B cell (primary cell): ENCODE measurements around the gene PILRB. TPM values are rescaled to one million over a fixed set of nuclear protein-coding genes. Genes with fewer than 3 reads are reported as not detected.

ENCODE experiments used
- ATAC-seq: fragments of 200-7000 bp; cut with Tn5 transposase; one replicate; pipeline ENCODE4 v1.10.0; 2021; ENCODE audit warnings: low read depth, mild to moderate bottlenecking, moderate number of reproducible peaks, moderate library complexity
- CTCF ChIA-PET: fragments of 350-600 bp; sonication (Branson Sonifier 250); formaldehyde crosslinking; loops from one replicate; lab custom pipeline; 2021; ENCODE audit warnings: antibody characterized with exemption, inconsistent platforms; lab: Charles Lee
- POLR2A ChIA-PET: fragments of 350-600 bp; sonication (Branson Sonifier 250); formaldehyde crosslinking; loops from one replicate; lab custom pipeline; 2021; ENCODE audit warnings: antibody characterized with exemption; lab: Charles Lee
- DNase-seq: peaks from one replicate; pipeline ENCODE4 v3.0.0; 2013
- H2AFZ ChIP-seq: 2 replicates; pipeline ENCODE4 v1.6.1; 2012; ENCODE audit warnings: mild to moderate bottlenecking, low read depth, low read length; ENCODE audit not compliant: insufficient read depth, poor library complexity, severe bottlenecking
- H3K27ac ChIP-seq, 2 donors: 1 replicate in 1 of 2; 2 replicates in 1 of 2; pipeline ENCODE4 v1.5.1; 2012 to 2013; ENCODE audit warnings: low read length in 2 of 2, mild to moderate bottlenecking in 2 of 2, moderate library complexity in 1 of 2
- H3K27me3 ChIP-seq, 4 experiments: fragments of 200-600 bp in 1 of 4; sonication (generic) in 1 of 4; replicated peaks in 1 of 4; 1 replicate in 2 of 4; 2 replicates in 2 of 4; pipeline versions ENCODE4 v1.6.1 to v1.7.0; 2013 to 2016; ENCODE audit warnings: low read length in 3 of 4, mild to moderate bottlenecking in 2 of 4, mixed read lengths in 1 of 4, moderate library complexity in 1 of 4; ENCODE audit not compliant: insufficient read depth in 4 of 4, control insufficient read depth in 3 of 4; ENCODE audit errors: control extremely low read depth in 1 of 4
- H3K36me3 ChIP-seq, 2 experiments: replicated peaks in 1 of 2; 1 replicate in 1 of 2; 2 replicates in 1 of 2; pipeline versions ENCODE4 v1.6.1 to v1.7.1; 2013; ENCODE audit warnings: low read length in 1 of 2; ENCODE audit not compliant: insufficient read depth in 2 of 2, control insufficient read depth in 1 of 2; ENCODE audit errors: control extremely low read depth in 1 of 2, extremely low read depth in 1 of 2
- H3K4me1 ChIP-seq, 2 donors: fragments of 200-600 bp in 1 of 2; sonication (generic) in 1 of 2; 1 replicate in 1 of 2; 2 replicates in 1 of 2; pipeline versions ENCODE4 v1.5.1 to v1.6.1; 2013 to 2017; ENCODE audit warnings: low read length in 2 of 2; ENCODE audit not compliant: control insufficient read depth in 2 of 2, insufficient read depth in 2 of 2
- H3K4me2 ChIP-seq: replicated peaks from 2 replicates; pipeline ENCODE3; 2012; ENCODE audit warnings: mild to moderate bottlenecking, low read depth, low read length; ENCODE audit not compliant: poor library complexity, severe bottlenecking
- H3K4me3 ChIP-seq, 5 experiments: fragments of 200-600 bp in 1 of 5; sonication (generic) in 1 of 5; 1 replicate in 3 of 5; 2 replicates in 2 of 5; pipeline versions ENCODE4 v1.5.1 to v1.7.0; 2011 to 2016; ENCODE audit warnings: low read length in 4 of 5, mild to moderate bottlenecking in 4 of 5, low read depth in 2 of 5, control low read depth in 1 of 5, moderate library complexity in 1 of 5; ENCODE audit not compliant: insufficient read depth in 1 of 5; ENCODE audit errors: control extremely low read depth in 1 of 5, extremely low read depth in 1 of 5
- H3K79me2 ChIP-seq: fragments of 200-600 bp; sonication (generic); one replicate; pipeline ENCODE4 v1.6.0; 2016; ENCODE audit warnings: low read length; ENCODE audit not compliant: control insufficient read depth, insufficient read depth
- H3K9ac ChIP-seq: fragments of 200-600 bp; sonication (generic); 2 replicates; pipeline ENCODE4 v1.6.1; 2017; ENCODE audit warnings: mild to moderate bottlenecking, low read length, moderate library complexity
- H3K9me3 ChIP-seq, 3 donors: one replicate each; pipeline versions ENCODE4 v1.6.1 to v1.7.1; 2013; ENCODE audit warnings: low read length in 2 of 3; ENCODE audit not compliant: control insufficient read depth in 2 of 3, insufficient read depth in 1 of 3; ENCODE audit errors: control extremely low read depth in 1 of 3
- H4K20me1 ChIP-seq: 2 replicates; pipeline ENCODE4 v1.6.0; 2012; ENCODE audit warnings: mild to moderate bottlenecking, low read length; ENCODE audit not compliant: insufficient read depth, control insufficient read depth, poor library complexity, severe bottlenecking
- H3K27ac Mint-ChIP-seq: one replicate; pipeline ENCODE4 v1.8.0; 2021; ENCODE audit warnings: mixed read lengths
- H3K27me3 Mint-ChIP-seq: one replicate; pipeline ENCODE4 v1.8.0; 2021; ENCODE audit warnings: mixed read lengths
- H3K4me1 Mint-ChIP-seq: one replicate; pipeline ENCODE4 v1.8.0; 2021; ENCODE audit warnings: mixed read lengths
- H3K4me3 Mint-ChIP-seq: one replicate; pipeline ENCODE4 v1.8.0; 2021; ENCODE audit warnings: mixed read lengths
- H3K9me3 Mint-ChIP-seq: one replicate; pipeline ENCODE4 v1.8.0; 2022; ENCODE audit warnings: mixed read lengths; ENCODE audit not compliant: insufficient read depth
- CTCF ChIP-seq: fragments of 200-600 bp; IDR thresholded peaks from one replicate; pipeline ENCODE4 v1.8.0; 2022; ENCODE audit warnings: antibody characterized with exemption, mild to moderate bottlenecking
- EZH2 ChIP-seq: IDR thresholded peaks from 2 replicates; pipeline ENCODE4 v1.6.1; 2012; ENCODE audit warnings: borderline replicate concordance, low read depth, mild to moderate bottlenecking, moderate library complexity, low read length; ENCODE audit not compliant: insufficient read depth, poor library complexity, severe bottlenecking
- WGBS: methylation state at CpG from one replicate; pipeline ENCODE4 v1.1.5; 2013; ENCODE audit warnings: missing lambda C conversion rate; ENCODE audit not compliant: insufficient coverage; 5-methylcytosine and 5-hydroxymethylcytosine counted together
- intact Hi-C: fragments of 100-400 bp; cut with micrococcal nuclease; formaldehyde crosslinking; loops from one replicate; pipeline ENCODE4 v1.10.0; 2022
- polyA plus RNA-seq: library from polyadenylated mRNA; depleted of rRNA; stranded (reverse); fragments of >200 nt; gene quantifications from 2 replicates; pipeline ENCODE4 v1.2.3, GENCODE V29; 2012
- total RNA-seq, 2 donors: library from RNA; stranded (reverse); fragments of 120-200 nt in 1 of 2; gene quantifications; 1 replicate in 1 of 2; 2 replicates in 1 of 2; pipeline versions ENCODE4 v1.2.3 to v1.2.4, GENCODE V29; 2013 to 2022

The PILRB gene
- total and polyA plus RNA-seq, 2 donors (not counting 1 experiment from before 2014, with no cell fraction given), result 162 to 391 TPM

GRCh38 chr7:100358857-100359212 lies 918 bp downstream of the PILRB start:
- Histone ChIP-seq H3K27me3 (no peaks in the 10 kb centered on the region), H2AFZ (no peak overlapping the region), H3K36me3 (peaks cover 1 to 69% of the 10 kb centered on the region in 2 experiments), H3K79me2 (peaks cover 6% of the 10 kb centered on the region), H3K9me3 (no peaks in the 10 kb centered on the region), H3K4me2 (peak overlapping the region; percentile 25), H3K9ac (no peak overlapping the region), H3K4me1 (peaks cover 10 to 18% of the 10 kb centered on the region in 2 donors), H3K27ac (peak overlapping the region; percentile 49 to 75), H4K20me1 (no peaks in the 10 kb centered on the region), H3K4me3 (no peak overlapping the region)
- no peaks in the 10 kb centered on the region for H3K27me3 Mint-ChIP-seq
- TF ChIP-seq EZH2, result no peak
- TF ChIP-seq CTCF, result no peak
- DNase-seq (no peak), ATAC-seq (no peak)
- POLR2A ChIA-PET, result interaction anchor here (0.6 to 2.0 kb wide), 6 partner anchors 9 to 299 kb away, joined by 3 to 9 read pairs (median 4); partner anchors contain the start of gene ZCWPW1
- CTCF ChIA-PET, result interaction anchor here (1.0 to 4.7 kb wide), 13 partner anchors 11 to 227 kb away, joined by 3 to 67 read pairs (median 6); partner anchors contain the start of genes PPP1R35 and ZCWPW1
- intact Hi-C loops, result loop anchor here (1.0 kb wide), 3 partner anchors 10 to 91 kb away; no protein-coding TSS in a partner anchor
- H3K4me1 Mint-ChIP-seq, result peaks cover 24% of the 10 kb centered on the region
- H3K27ac Mint-ChIP-seq, result peak overlapping the region; percentile 90
- WGBS, result 94% methylated on average over 7 of the region's 8 CpGs
- H3K4me3 Mint-ChIP-seq, result no peak overlapping the region
- no peaks in the 10 kb centered on the region for H3K9me3 Mint-ChIP-seq

- CTCF ChIA-PET, result interaction anchor here (1.6 to 4.7 kb wide), 5 partner anchors 9 to 90 kb away, joined by 3 to 67 read pairs (median 10); no protein-coding TSS in a partner anchor
- intact Hi-C loops, result no loop called here
- no peaks in the 10 kb centered on the region for H3K9me3 Mint-ChIP-seq
- no peaks in the 10 kb centered on the region for H3K9me3 ChIP-seq
- H3K27ac ChIP-seq, result no peak overlapping the region
- POLR2A ChIA-PET, result interaction anchor here (0.6 to 2.0 kb wide), 2 partner anchors 9 to 23 kb away, joined by 4 to 8 read pairs; no protein-coding TSS in a partner anchor
- peak overlapping the region; percentile 78 for H3K27ac Mint-ChIP-seq
- H3K27me3 Mint-ChIP-seq, result no peaks in the 10 kb centered on the region
- no peak overlapping the region for H3K4me3 Mint-ChIP-seq
- no peak overlapping the region for H3K4me2 ChIP-seq
- peaks cover 12 to 22% of the 10 kb centered on the region in 2 donors for H3K4me1 ChIP-seq
- H3K4me1 Mint-ChIP-seq, result peaks cover 32% of the 10 kb centered on the region
- DNase-seq (peak; percentile 19), ATAC-seq (no peak)
- H3K79me2 ChIP-seq, result peaks cover 1% of the 10 kb centered on the region
- no peaks in the 10 kb centered on the region for H3K27me3 ChIP-seq
- H3K4me3 ChIP-seq, result no peak overlapping the region
- no peak overlapping the region for H2AFZ ChIP-seq
- H3K9ac ChIP-seq, result no peak overlapping the region
- peaks cover 0 to 60% of the 10 kb centered on the region in 2 experiments for H3K36me3 ChIP-seq
- no peaks in the 10 kb centered on the region for H4K20me1 ChIP-seq
- WGBS, result 100% methylated on average over 2 of the region's 3 CpGs
- TF ChIP-seq EZH2 (no peak), CTCF (no peak)
Observed at GRCh38 chr7:100360135-100360854, 2.4 kb downstream of the PILRB start.
